ENCODE results near the gene PRDX3.
"Not testable (repeated sequence)": the region's sequence is repeated elsewhere in the genome, so short reads cannot be mapped to it uniquely, and the experiment has no call there.

The PRDX3 gene

DNA sequence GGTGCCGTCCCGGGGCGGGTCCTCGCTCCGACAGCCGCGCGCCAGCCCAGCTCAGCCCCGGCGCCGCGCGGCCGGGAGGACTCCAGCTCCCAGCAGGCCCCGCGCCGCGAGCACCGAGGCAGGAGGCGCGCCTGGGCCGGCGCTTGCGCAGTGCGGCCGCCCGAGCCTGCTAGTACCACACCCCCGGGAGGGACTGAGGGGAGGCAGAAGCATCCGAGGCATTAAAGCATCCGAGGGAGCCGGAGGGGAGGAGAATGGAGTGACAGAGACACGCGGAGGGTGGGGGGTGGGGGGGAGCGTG lies 28.7 kb upstream of the PRDX3 start, which contains the start of gene GRK5:
TSS of gene GRK5 (plus strand) at position 206 of the 301 bp plus-strand sequence. CDS start 347 bp downstream, outside the sequence.
- in situ Hi-C loops (cut with HindIII; ENCODE audit: low sequenced_read_pairs), result loop anchor here (10.0 kb wide), 1 partner anchor 287 kb away; no protein-coding TSS in a partner anchor

DNA sequence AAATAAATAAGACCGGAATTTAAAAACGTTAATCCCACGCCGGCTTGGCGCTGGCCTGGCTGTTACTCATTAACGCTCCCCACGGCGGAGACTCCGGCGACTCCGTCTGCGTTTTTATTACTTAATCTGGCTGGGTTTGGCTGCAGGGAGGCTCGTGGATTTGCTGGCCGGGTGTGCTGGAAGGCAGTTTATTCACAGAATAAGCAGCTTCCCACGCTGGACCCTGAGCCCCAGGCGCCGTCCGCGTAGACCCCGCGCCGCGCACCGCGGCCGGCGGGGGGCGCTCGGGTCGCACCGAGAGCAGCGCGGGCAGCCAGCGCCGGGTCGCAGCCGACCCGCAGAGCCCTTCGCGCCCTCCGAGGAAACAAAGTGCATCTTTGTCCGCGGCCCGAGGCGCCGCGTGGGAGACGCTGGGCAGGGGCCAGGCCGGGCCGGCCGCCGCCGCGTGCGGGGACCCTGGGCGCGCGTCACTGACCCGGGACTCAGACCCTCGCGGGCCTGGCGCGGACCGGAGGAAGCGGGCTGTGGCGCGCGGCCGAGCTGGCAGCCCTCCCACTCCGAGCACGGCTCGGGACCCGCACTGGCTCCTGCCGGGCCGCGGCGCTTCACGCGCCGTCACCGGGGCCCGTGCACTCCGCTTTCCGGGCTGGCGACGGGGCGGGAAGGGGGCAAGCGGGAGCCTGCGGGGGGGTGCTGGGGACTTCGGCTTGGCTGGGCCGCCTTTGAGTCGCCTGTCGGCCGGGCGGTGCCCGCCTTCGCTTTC lies 28.2 kb upstream of the PRDX3 start:
- in situ Hi-C loops (cut with HindIII; ENCODE audit: low sequenced_read_pairs), result loop anchor here (10.0 kb wide), 1 partner anchor 288 kb away; no protein-coding TSS in a partner anchor

DNA sequence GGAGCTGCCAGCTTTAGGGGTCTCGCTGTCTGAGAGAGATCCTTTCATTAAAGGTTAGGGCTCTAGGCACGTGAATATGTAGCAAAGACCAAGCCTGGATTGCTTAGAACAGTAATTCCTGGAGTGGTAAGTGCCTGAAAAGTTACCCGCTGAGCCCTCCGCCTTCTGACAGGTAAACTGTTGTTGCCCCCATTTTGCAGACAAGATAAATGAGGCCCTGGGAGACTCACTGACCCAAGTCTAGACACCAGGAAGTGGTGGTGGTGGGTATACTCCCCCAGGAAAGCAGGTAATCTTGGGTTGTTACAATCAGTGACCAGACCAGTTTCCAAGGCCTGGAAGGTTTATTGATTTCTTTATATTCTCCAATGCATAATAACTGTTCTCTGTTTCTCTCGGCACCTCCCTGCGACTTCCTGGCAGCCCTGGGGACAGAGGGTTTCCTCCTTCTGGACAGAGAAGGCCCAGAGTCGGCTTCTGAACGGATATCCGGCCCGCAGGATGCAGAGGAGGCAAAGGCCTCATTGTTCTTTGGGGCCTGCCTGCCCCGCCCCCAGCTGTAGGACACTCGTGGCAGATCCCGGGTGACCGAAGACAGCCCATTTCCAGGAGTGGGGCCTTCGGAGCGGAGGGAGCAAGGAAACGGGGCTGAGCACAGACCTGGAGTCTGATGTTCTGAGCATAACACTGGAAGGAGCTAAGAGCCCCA lies 27.4 kb upstream of the PRDX3 start:
- in situ Hi-C loops (cut with HindIII; ENCODE audit: low sequenced_read_pairs), result loop anchor here (10.0 kb wide), 1 partner anchor 289 kb away; no protein-coding TSS in a partner anchor

DNA sequence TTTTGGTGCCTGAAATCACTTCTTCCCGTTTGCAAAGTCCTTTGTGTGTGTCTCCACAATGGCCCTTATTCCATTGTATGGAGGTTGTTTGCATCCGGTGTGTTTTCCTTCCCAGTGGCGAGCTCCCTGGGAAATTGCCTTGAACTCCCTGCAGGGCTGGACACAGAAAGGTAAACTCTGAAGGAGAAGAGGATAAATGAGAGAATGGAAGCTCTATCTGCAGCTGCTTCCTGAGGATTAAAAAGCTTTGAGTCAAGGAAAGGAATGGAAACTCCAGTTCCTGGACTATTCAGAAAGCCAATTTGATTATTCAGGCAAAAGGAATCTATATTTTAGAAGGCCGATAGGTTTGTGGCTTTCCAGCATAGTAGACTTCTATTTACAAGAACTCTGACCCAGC lies 24.4 kb upstream of the PRDX3 start:
- in situ Hi-C loops (cut with HindIII; ENCODE audit: low sequenced_read_pairs), result loop anchor here (10.0 kb wide), 1 partner anchor 292 kb away; no protein-coding TSS in a partner anchor

DNA sequence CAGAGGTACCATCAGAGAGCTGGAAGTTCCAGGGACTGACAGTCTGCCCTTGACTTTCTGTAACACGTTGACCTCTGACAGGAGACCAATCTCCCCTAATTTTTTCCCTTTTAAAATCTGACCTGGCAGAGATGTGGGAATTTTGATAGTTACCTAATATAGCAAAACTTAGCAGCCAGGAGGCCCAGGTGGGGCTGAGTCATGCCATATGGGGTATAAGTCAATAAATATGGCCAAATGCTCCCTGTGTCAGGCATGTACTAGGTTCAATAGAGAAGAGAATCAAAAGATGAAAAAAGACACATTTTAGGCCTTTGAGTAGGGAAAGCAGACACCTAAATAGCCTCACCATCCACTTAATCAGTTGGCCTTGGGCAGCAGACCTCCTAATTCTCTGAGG lies 22.6 kb upstream of the PRDX3 start:
- in situ Hi-C loops (cut with HindIII; ENCODE audit: low sequenced_read_pairs), result loop anchor here (10.0 kb wide), 1 partner anchor 294 kb away; no protein-coding TSS in a partner anchor

DNA sequence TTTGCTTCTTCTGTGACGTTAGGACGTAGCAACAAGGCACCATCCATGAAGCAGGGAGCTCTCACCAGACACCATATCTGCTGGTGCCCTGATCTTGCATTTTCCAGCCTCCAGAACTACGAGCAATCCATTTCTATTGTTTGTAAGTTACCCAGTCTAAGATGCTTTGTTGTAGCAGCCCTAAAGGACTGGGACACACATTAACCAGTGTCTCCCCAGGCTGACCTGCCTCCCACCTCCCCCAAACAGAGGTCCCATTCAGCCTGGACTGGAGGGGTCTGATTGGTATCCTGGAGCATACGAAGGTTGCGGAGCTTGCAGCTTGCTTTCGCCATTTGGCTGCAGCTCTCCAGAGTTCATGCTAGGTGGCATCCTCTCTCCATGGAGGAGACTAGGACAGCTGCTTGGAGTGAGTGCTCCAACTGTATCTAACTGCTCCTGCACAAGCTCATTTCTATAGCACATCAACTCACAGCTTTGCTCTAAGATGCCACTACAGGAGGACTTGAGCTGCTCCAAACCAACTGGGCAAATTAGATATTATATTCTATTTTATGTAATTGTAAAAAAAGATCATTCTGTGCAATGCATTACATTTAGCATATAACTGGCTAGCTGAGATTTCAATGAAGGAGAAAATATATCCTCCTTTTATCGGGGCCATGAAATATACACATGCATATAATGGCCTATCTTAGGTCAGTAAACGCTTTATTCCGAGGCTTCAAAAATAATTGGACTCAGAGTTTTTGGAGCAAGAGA lies 20.8 kb upstream of the PRDX3 start:
- in situ Hi-C loops (cut with HindIII; ENCODE audit: low sequenced_read_pairs), result no loop called here

DNA sequence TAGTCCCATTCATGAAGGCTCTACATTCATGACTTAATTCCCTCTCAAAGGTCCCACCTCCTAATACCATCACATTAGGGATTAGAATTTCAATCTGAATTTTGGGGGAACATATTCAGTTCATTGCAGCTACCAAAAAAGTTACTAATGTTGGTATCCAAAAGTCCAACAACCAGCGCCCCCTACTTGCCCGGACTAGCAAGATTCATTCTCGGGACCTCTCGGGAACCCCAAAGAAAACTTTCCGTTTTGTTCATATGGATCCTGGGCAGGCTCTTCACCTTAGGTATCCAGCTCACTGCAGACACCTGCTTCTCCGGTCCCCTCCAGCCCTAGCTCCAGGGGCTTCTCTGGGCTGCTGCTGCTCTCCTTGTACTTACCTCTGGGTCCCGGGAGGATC lies 19.8 kb upstream of the PRDX3 start:
- in situ Hi-C loops (cut with HindIII; ENCODE audit: low sequenced_read_pairs), result no loop called here

DNA sequence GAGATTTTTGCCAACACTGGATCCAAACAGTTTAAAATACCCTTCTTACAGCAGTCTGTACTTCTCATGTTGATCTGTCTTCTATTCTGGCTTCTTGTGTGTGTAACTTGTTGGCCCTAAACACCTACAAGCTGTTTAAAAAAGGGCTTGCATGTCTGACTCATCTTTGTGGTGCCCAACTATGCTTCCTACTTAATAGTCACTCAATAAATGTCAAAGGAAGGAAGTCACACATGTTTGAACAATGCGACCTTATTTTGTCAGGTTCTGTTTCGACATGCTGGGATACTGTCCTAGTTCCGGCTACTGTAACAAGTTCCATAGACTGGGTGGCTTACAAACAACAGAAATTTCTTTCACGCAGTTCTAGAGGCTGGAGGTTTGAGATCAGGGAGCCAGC lies 19.3 kb upstream of the PRDX3 start:
- in situ Hi-C loops (cut with HindIII; ENCODE audit: low sequenced_read_pairs), result no loop called here

DNA sequence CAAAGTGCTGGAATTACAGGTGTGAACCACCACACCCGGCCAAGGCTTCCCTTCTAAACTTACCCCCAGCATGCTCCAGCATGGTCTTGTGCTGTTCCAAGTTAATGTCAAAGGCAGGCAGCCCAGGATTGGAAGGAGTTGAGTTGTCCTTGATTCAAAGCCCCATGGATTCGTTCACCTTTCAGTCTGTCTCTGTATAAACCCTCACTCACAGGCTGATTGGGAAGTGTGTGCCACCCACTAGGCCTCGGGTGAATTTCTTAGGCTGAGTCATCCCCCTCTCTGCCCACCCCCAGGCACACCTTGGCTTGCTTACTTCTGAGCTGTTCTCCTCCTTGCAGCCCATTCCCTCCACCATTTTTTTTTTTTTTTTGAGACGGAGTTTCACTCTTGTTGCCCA lies 13.3 kb upstream of the PRDX3 start:
- in situ Hi-C loops (cut with HindIII; ENCODE audit: low sequenced_read_pairs), result no loop called here

DNA sequence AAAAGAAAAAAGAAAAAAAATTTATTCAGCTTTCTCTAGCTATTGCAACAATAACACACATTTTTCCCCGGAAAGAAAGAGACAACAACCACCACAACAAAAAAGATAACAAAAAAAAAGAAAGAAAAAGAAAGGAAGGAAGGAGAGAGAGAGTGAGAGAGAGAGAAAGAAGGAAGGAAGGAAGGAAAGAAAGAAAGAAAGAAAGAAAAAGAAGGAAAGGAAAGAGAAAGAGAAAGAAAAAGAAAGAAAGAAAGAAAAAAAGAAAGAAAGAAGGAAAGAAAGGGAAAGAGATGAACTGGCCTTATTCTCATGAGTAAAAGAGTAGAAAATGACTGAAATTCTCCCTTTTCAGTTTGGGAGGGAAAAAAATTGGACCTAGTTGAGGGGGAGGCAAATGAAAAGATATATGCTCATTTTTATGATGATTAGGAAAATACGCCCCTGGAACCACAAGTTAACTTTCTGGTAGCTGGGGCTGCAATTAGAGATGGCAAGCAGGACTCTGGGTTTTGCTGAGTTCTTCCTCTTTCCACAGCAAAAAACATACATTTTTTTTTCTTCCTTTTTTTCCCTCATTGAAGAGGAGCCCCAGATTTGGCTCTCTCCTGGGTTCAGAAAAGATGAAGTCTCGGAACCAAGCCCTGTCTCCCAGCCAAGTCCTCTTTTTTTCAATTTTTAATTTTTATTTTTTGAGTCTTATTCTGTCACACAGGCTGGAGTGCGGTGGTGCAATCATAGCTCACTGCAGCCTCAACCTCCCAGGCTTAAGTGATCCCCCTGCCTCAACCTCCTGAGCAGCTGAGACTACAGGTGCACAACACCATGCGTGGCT lies 12.6 kb upstream of the PRDX3 start:
- in situ Hi-C loops (cut with HindIII; ENCODE audit: low sequenced_read_pairs), result no loop called here

DNA sequence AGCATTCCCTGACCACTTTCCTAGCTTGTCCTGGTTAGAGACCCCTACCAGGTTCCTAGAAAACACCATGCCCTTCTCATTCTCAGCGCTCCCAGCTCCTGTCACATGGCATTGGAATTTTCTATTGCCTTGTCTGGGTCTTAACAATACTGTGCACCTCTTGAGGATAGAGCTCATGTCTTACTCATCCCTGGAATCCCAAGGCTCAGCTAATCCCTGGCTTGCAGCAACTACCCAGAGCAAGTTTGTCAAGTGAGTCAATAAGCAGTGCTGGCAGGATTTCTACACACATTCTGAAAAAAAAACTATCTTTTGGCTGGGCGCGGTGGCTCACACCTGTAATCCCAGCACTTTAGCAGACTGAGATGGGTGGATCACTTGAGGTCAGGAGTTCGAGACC lies 11.7 kb upstream of the PRDX3 start:
- in situ Hi-C loops (cut with HindIII; ENCODE audit: low sequenced_read_pairs), result no loop called here

DNA sequence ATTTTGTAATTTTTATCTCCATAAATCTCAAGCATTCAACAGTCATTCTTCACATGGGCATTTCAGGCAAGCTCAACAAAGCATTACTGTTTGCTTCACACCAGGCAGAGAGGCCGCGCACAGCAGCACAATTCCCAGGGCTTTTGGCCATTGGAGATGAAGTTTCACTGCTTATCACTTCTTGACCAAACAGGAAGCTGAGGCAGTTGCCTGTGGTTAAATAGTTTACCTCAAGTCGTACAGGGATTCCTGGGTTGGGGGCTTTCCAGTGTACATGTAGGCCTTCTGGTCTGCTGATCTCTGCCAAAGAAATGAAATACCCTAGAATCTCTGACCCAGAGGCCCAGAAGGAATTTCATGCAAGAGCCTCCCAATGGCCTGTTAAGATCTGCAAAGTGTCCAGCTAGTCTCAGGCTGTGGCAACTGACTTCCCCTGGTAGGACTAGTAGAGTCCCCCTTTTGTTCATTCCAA lies 11.2 kb upstream of the PRDX3 start:
- in situ Hi-C loops (cut with HindIII; ENCODE audit: low sequenced_read_pairs), result no loop called here

DNA sequence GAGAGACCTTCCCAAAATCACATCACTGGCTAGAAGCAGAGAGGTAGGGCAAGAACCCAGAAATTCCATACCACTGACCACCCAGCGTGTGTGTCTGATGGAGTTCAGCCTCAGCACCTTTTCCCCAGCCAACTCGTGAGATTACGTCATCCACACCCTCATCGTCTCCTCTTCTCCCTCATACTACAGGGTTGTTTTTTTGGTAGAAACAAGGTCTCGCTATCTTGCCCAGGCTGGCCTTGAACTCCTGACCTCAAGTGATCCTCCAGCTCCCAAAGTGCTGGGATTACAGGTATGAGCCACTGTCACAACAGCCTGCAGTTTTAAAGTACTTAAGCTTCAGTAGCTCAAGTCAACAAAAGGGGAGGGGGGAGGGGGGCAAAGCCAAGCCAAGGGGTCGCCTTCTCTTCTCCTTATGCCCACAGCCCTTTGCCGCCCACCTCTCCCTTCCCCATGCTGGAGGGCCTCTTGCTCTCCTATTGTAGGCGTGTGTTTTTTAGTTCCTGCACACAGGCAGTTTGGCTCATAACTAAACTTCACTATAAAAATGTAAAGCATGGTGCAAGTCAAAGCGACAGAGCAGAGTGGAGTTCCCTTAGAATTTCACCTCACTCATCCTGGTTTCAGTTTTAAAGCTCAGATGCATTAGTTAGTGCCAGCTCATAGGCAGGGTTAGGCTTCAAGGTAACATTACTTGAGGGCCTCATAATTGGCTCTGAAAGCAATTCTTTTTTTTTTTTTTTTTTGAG lies 5.2 kb upstream of the PRDX3 start:
- in situ Hi-C loops (cut with HindIII; ENCODE audit: low sequenced_read_pairs), result no loop called here

DNA sequence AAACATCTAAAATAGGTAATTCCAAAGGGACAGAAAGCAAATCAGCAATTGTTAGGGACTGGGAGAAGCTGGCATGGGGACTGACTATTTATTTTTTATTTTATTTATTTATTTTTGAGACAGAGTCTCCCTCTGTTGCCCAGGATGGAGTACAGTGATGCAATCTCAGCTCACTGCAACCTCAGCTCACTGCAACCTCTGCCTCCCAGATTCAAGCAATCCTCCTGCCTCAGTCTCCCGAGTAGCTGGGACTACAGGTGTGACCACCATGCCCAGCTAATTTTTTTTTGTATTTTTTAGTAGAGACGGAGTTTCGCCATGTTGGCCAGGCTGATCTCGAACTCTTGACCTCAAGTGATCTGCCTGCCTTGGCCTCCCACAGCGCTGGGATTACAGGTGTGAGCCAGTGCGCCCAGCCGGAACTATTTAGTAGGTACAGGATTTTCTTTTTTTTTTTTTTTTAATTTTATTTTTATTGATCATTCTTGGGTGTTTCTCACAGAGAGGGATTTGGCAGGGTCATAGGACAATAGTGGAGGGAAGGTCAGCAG lies 2.3 kb upstream of the PRDX3 start:
- in situ Hi-C loops (cut with HindIII; ENCODE audit: low sequenced_read_pairs), result not testable (repeated sequence)

DNA sequence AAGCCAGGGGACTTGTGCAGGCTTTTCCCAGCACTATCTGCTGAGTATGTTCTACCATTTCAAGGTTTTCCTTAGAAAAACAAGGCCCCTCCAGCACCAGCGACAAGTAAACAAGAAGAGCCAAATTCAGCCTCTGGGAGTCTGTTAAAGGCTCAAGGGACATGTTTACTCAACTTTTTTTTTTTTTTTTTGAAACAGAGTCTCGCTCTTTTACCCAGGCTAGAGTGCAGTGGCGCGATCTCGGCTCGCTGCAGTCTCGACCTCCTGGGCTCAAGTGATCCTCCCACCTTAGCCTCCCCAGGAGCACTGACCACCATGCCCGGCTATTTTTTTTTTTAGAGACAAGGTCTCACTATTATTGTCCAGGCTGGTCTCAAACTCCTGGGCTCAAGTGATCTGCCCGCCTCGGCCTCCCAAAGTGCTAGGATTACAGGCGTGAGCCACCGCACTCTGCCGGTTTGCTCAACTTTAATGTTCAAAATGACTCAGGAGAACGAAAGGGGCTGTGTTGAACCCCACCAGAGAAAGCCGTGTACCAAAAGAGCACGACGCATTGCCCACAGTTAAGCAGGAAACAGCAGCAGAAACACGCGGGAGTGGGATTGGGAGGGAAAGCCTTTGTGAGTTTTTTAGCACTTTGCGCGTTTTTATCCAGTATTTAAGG lies 772 bp downstream of the PRDX3 start:
- in situ Hi-C loops (cut with HindIII; ENCODE audit: low sequenced_read_pairs), result no loop called here

DNA sequence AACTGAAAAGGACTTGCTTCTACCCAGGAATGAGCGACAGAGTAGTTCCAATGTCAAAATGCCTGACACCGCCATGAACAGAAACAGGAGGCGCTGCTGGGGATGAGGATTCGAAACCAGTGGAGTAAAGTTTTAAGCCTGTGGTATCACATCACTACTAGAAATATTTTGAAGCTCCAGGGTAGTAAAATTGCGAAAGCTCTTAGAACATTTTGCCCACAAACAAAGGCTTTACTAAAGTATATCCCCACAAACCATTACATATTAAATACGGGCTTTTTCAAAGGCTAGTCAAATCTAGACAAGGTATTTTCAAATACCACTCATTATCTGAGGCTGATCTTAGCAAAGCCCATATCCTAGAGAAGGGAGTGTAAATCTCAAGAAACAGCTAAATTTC lies 2.4 kb downstream of the PRDX3 start:
- in situ Hi-C loops (cut with HindIII; ENCODE audit: low sequenced_read_pairs), result no loop called here

DNA sequence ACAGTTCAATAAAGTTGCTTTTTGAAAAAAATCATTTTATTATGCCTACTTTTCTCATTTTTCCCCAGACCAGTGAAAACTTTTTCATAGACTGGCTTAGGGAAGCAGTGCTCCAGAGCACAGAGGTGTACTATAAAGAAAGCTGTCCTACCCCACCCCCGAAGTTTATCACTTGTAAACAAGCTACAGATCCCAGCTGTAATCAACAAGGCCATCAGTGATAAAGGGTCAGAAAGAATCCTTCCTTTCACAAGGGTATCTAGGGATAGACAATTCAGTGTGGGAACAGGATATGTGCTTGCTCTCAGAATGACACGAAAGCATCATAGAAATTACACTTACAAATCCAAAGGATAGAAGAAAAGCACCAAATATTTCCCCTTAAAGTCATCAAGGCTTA lies 4.5 kb downstream of the PRDX3 start:
- in situ Hi-C loops (cut with HindIII; ENCODE audit: low sequenced_read_pairs), result no loop called here

DNA sequence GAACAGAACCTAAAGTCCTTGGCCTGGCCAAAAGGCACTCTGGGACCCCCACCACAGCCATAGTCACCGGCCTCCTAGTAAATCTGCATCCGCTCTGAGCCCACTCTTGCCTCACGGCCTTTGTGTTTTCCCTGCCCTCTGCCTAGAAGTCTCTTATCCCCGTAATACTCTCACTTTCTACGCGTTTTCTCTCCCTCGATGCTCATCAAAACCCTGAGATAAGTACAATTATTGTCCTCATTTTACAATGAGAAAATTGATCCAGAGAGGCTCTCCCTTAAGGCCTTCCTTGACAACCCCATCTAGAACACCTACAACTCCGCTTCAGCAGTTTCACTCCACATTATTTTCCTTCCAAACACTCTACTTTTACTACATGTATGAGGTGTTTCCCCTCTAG lies 11.6 kb downstream of the PRDX3 start:
- in situ Hi-C loops (cut with HindIII; ENCODE audit: low sequenced_read_pairs), result no loop called here

DNA sequence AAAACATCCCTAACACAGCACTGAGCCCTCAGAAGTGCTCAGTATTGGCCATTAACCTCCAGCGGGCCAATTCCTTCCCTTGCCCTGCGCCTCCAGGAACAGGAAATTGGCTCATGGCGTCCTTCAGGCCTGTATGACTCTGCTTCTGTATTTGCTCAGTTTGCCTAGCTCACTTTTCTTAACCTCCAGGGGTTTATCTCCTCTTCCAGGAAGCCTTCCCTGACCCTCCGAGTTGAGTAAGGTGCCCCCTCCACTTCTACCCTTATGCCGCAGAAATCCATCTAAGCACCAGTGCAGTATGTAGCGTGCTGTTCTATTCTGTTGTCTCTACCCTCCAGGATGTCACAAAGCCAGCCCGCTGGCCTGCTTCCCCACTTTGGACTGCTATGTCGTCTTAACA lies 12.0 kb downstream of the PRDX3 start:
- in situ Hi-C loops (cut with HindIII; ENCODE audit: low sequenced_read_pairs), result no loop called here
